ENCODE measurements around the gene OR5M11. TPM values are rescaled to one million over a fixed set of nuclear protein-coding genes. Genes with fewer than 3 reads are reported as not detected.

OR5M11 gene
- total RNA-seq (2022; extraction: Qiagen RNA extraction; ENCODE audit: low read depth), result not detected in 5 replicates

DNA sequence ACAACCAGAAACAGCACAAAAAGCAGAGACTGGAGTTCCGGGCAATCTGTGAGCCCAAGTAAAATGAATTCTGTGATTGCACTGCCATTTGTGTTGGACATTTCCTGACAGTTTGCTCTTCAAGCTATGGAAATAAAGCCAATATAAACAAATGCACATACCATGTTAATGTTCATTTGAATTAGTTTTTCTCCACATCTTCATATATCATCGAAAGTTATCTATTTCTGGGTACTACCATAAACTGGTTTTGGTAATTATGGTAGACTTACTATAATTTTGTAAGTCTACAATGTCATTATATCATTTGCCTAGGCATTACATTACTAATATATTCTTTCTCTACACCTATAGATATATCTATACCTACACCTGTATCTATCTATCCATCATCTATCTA, at the start of gene OR5M11:
Gene OR5M11, minus strand, starts transcription at position 101 of the 400 bp plus-strand sequence. Its CDS starts 0 bp downstream, at position 101.

DNA sequence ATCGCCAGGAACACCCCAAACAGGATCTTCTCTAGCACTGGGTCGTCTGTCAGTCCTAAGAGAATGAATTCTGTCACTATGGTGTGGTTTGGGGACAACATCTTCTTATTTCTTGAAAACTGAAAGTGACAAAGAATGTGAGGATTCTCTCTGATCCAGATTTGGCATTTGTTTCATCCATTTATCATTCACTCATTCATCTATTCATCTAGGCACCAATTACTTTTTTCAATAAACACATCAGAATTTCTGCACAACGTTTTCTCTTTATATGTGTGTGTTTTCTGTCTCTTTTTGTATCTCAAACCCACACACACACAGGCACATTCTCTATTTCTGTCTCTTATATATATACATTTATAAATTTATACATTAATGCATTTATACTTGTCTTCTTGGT, 34.6 kb upstream of the OR5M11 start, which contains the start of gene OR5M10:
Gene OR5M10, minus strand, starts transcription at position 101 of the 400 bp plus-strand sequence. Its CDS starts 0 bp downstream, at position 101.

Other genes starting within 250 kb of the OR5M11 start
- gene OR8K3, start 228.1 kb downstream of the OR5M11 start, total RNA-seq (2022; extraction: Qiagen RNA extraction; ENCODE audit: low read depth), result not detected in 5 replicates
- not detected in 5 replicates for gene OR8K1, start 197.2 kb downstream of the OR5M11 start, total RNA-seq (2022; extraction: Qiagen RNA extraction; ENCODE audit: low read depth)
- gene OR8J1, start 189.0 kb downstream of the OR5M11 start, total RNA-seq (2022; extraction: Qiagen RNA extraction; ENCODE audit: low read depth), result not detected in 5 replicates
- gene OR8U1, start 167.6 kb downstream of the OR5M11 start, total RNA-seq (2022; extraction: Qiagen RNA extraction; ENCODE audit: low read depth), result not detected in 5 replicates
- gene OR5AL1, start 130.6 kb downstream of the OR5M11 start, total RNA-seq (2022; extraction: Qiagen RNA extraction; ENCODE audit: low read depth), result not detected in 5 replicates
- not detected in 5 replicates for gene OR5M3, start 69.9 kb downstream of the OR5M11 start, total RNA-seq (2022; extraction: Qiagen RNA extraction; ENCODE audit: low read depth)
- not detected in 5 replicates for gene OR5M8, start 51.9 kb downstream of the OR5M11 start, total RNA-seq (2022; extraction: Qiagen RNA extraction; ENCODE audit: low read depth)
- not detected in 5 replicates for gene OR5M10, start 34.5 kb upstream of the OR5M11 start, total RNA-seq (2022; extraction: Qiagen RNA extraction; ENCODE audit: low read depth)
- gene OR5M1, start 71.6 kb upstream of the OR5M11 start, total RNA-seq (2022; extraction: Qiagen RNA extraction; ENCODE audit: low read depth), result not detected in 5 replicates
- not detected in 5 replicates for gene OR5AP2, start 99.2 kb upstream of the OR5M11 start, total RNA-seq (2022; extraction: Qiagen RNA extraction; ENCODE audit: low read depth)
- not detected in 5 replicates for gene OR5AR1, start 120.4 kb upstream of the OR5M11 start, total RNA-seq (2022; extraction: Qiagen RNA extraction; ENCODE audit: low read depth)
- gene OR9G1, start 155.8 kb upstream of the OR5M11 start, total RNA-seq (2022; extraction: Qiagen RNA extraction; ENCODE audit: low read depth), result not detected in 5 replicates
- gene OR9G4, start 205.4 kb upstream of the OR5M11 start, total RNA-seq (2022; extraction: Qiagen RNA extraction; ENCODE audit: low read depth), result not detected in 5 replicates

Measured in A549 treated with DMSO at 1 μM for 4 hours (cell line).